Measurements from ENCODE around the gene TRIM47.

The TRIM47 gene

GRCh38 chr17:75825149-75825552 is 53.2 kb downstream of the TRIM47 start:
- TF ChIP-seq CTCF (IDR thresholded peaks at IDR 0.05) = no peak

GRCh38 chr17:75824666-75825065 is 53.7 kb downstream of the TRIM47 start:
- no peak for TF ChIP-seq CTCF (IDR thresholded peaks at IDR 0.05)

Measured in LNCAP (cell line).